GM12891 (cell line): ENCODE results near the gene SPATA33.

Experiments
- POLR2A ChIP-seq: IDR thresholded peaks from 2 replicates; pipeline ENCODE4 v1.6.1; 2011; ENCODE audit warnings: low read depth, low read length, control low read depth
- POLR2AphosphoS5 ChIP-seq: IDR thresholded peaks from 2 replicates; pipeline ENCODE4 v1.6.1; 2011; ENCODE audit warnings: low read depth, low read length, control low read depth
- TAF1 ChIP-seq: IDR thresholded peaks from 2 replicates; pipeline ENCODE4 v1.6.1; 2011; ENCODE audit warnings: low read depth, low read length, control low read depth

- TF ChIP-seq POLR2A, result no peak
- TF ChIP-seq TAF1, result no peak
- no peak for TF ChIP-seq POLR2AphosphoS5
These were observed 42.5 kb downstream of the SPATA33 start for GRCh38 chr16:89700100-89700648.
